Hepatocyte (in vitro differentiated cells): ENCODE data around the gene COQ4. TPM values are rescaled to one million over a fixed set of nuclear protein-coding genes. Genes with fewer than 3 reads are reported as not detected.
A peak's percentile ranks its signal among the peaks of the same experiment; 100 is the strongest.
"Not testable (repeated sequence)": the region's sequence is repeated elsewhere in the genome, so short reads cannot be mapped to it uniquely, and the experiment has no call there.

ENCODE experiments used
- DNase-seq: peaks from one replicate; pipeline ENCODE4 v3.0.0-alpha.2; 2016; ENCODE audit warnings: low spot score
- H2AFZ ChIP-seq: fragments of 200-600 bp; sonication (generic); 2 replicates; pipeline ENCODE4 v1.6.0; 2016; ENCODE audit warnings: antibody characterized with exemption, mild to moderate bottlenecking
- H3K27ac ChIP-seq: fragments of 200-600 bp; sonication (generic); 2 replicates; pipeline ENCODE4 v1.5.1; 2016; ENCODE audit warnings: mild to moderate bottlenecking
- H3K27me3 ChIP-seq: fragments of 200-600 bp; sonication (generic); 2 replicates; pipeline ENCODE4 v1.6.1; 2016
- H3K36me3 ChIP-seq: fragments of 200-600 bp; sonication (generic); replicated peaks from 2 replicates; pipeline ENCODE4 v1.5.1; 2016; ENCODE audit warnings: low read depth; ENCODE audit not compliant: insufficient read depth
- H3K4me1 ChIP-seq: fragments of 200-600 bp; sonication (generic); 2 replicates; pipeline ENCODE4 v1.5.1; 2016; ENCODE audit warnings: mild to moderate bottlenecking, moderate library complexity; ENCODE audit not compliant: insufficient read depth
- H3K4me2 ChIP-seq: fragments of 200-600 bp; sonication (generic); 2 replicates; pipeline ENCODE4 v1.6.0; 2016
- H3K4me3 ChIP-seq: fragments of 200-600 bp; sonication (generic); 2 replicates; pipeline ENCODE4 v1.5.1; 2016; ENCODE audit warnings: mild to moderate bottlenecking
- H3K79me2 ChIP-seq: fragments of 200-600 bp; sonication (generic); 2 replicates; pipeline ENCODE4 v1.6.0; 2017; ENCODE audit warnings: mild to moderate bottlenecking
- H3K9me2 ChIP-seq: fragments of 200-600 bp; sonication (generic); replicated peaks from 2 replicates; pipeline ENCODE4 v1.6.0; 2017; ENCODE audit warnings: mild to moderate bottlenecking; ENCODE audit not compliant: insufficient read depth
- H3K9me3 ChIP-seq: fragments of 200-600 bp; sonication (generic); 2 replicates; pipeline ENCODE4 v1.5.1; 2016; ENCODE audit warnings: low read depth, mild to moderate bottlenecking
- H4K20me1 ChIP-seq: fragments of 200-600 bp; sonication (generic); 2 replicates; pipeline ENCODE4 v1.6.0; 2016; ENCODE audit warnings: mild to moderate bottlenecking; ENCODE audit not compliant: insufficient read depth, poor library complexity, severe bottlenecking
- EZH2 ChIP-seq: fragments of 200-600 bp; sonication (generic); IDR thresholded peaks from 2 replicates; pipeline ENCODE4 v1.6.1; 2016; ENCODE audit warnings: antibody characterized with exemption, mild to moderate bottlenecking, borderline replicate concordance
- EZH2phosphoT487 ChIP-seq: fragments of 200-600 bp; sonication (generic); IDR thresholded peaks from one replicate; pipeline ENCODE4 v1.6.1; 2018; ENCODE audit warnings: antibody characterized with exemption, mild to moderate bottlenecking, low read depth, moderate library complexity; ENCODE audit not compliant: unreplicated experiment, severe bottlenecking
- WGBS: methylation state at CpG from one replicate; pipeline ENCODE4 v1.1.6; 2016; ENCODE audit warnings: low lambda C conversion rate; ENCODE audit errors: missing lambda C conversion rate; 5-methylcytosine and 5-hydroxymethylcytosine counted together
- polyA plus RNA-seq: library from polyadenylated mRNA; unstranded; fragments of >200 nt; fragmentation: Nextera tagmentation; extraction: Ambion mirVana; gene quantifications from 2 replicates; pipeline ENCODE4 v1.2.1, GENCODE V29; 2016
- total RNA-seq: library from RNA; depleted of rRNA; stranded (reverse); fragments of >200 nt; gene quantifications from 2 replicates; pipeline ENCODE4 v1.2.3, GENCODE V29; 2014
- TF ChIP-seq, protein P1 (sequence below): fragments of 200-600 bp; sonication (generic); IDR thresholded peaks from 2 replicates; pipeline ENCODE4 v1.5.1; 2016; ENCODE audit warnings: antibody characterized with exemption, mild to moderate bottlenecking; ENCODE audit not compliant: poor library complexity

The COQ4 gene
- total and polyA plus RNA-seq, 2 experiments from 2014 or later: 35.2 to 40.9 TPM

GRCh38 chr9:128337936-128338335, 15.3 kb downstream of the COQ4 start:
- Histone ChIP-seq H3K27me3 (no peaks in the 10 kb centered on the region), H3K79me2 (peaks cover 4% of the 10 kb centered on the region), H3K9me3 (no peaks in the 10 kb centered on the region), H3K4me1 (peaks cover 7% of the 10 kb centered on the region), H3K4me2 (no peak overlapping the region), H4K20me1 (no peaks in the 10 kb centered on the region), H3K36me3 (no peaks in the 10 kb centered on the region), H3K27ac (no peak overlapping the region), H3K4me3 (no peak overlapping the region), H2AFZ (no peak overlapping the region), H3K9me2 (no peaks in the 10 kb centered on the region)
- WGBS: 96% methylated on average over 7 of the region's 7 CpGs
- DNase-seq: no peak
- TF ChIP-seq EZH2phosphoT487: no peak

GRCh38 chr9:128338852-128339614, 16.4 kb downstream of the COQ4 start:
- H4K20me1 ChIP-seq, H3K9me2 ChIP-seq, H3K4me2 ChIP-seq, H3K79me2 ChIP-seq, DNase-seq, H3K4me1 ChIP-seq, H2AFZ ChIP-seq, H3K27me3 ChIP-seq, H3K36me3 ChIP-seq, H3K9me3 ChIP-seq, H3K4me3 ChIP-seq, H3K27ac ChIP-seq: not testable (repeated sequence)
- 96% methylated on average over 15 of the region's 15 CpGs for WGBS

DNA sequence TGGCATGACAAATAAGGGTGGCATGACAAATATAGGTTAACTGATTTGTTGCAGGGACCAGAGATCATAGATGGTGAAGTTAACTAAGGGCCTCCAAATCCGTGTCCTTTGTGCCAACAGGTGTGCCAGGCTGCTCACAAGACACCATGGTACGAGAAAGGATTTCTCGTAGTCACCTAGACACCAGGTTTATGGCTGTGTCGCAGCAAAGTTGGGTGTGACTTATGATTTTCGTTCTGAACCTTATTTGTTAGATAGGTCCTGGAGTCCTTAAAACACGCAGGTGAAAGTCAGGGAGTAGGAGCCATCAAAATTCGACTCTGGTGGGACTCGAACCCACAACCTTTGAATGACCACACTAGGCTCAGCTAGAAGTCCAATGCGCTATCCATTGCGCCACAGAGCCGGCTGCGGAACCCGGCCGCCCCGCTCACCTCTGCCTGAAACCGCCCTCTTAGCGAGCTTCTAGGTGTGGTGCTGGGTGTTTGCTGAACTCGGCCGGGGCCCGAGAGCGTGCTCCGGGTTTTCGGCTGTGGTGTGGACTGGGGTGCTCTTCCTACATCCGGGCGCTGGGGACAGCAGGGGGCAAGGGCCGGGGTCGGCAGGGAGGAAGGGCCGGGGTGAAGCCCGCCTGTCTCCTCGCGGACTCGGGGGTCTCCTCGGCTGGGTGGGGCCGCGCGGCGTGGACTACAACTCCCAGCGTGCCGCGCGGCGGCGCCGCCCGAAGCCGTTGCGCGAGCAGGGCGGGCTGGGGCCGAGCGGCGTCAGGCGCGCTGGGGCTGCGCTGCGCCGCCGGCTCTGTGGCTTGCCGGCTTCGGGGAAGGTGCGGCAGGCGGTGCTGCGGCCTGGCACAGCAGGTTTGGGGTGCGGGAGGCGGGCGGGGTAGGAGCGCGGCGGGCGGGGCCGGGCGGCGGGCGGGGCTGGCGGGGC, 17.4 kb downstream of the COQ4 start, which contains the start of gene SLC27A4:
SLC27A4 (plus strand) TSS at position 767 of the 930 bp plus-strand sequence. CDS start 2,606 bp downstream, outside the sequence.
- TF ChIP-seq EZH2phosphoT487: no peak
- TF ChIP-seq EZH2: no peak
- TF ChIP-seq, protein P1, sequence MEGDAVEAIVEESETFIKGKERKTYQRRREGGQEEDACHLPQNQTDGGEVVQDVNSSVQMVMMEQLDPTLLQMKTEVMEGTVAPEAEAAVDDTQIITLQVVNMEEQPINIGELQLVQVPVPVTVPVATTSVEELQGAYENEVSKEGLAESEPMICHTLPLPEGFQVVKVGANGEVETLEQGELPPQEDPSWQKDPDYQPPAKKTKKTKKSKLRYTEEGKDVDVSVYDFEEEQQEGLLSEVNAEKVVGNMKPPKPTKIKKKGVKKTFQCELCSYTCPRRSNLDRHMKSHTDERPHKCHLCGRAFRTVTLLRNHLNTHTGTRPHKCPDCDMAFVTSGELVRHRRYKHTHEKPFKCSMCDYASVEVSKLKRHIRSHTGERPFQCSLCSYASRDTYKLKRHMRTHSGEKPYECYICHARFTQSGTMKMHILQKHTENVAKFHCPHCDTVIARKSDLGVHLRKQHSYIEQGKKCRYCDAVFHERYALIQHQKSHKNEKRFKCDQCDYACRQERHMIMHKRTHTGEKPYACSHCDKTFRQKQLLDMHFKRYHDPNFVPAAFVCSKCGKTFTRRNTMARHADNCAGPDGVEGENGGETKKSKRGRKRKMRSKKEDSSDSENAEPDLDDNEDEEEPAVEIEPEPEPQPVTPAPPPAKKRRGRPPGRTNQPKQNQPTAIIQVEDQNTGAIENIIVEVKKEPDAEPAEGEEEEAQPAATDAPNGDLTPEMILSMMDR: no peak
- Histone ChIP-seq H2AFZ (peak within 1 kb of the TSS; percentile 86), H3K27me3 (no peaks in the 10 kb centered on the region), H3K4me3 (peak within 1 kb of the TSS; percentile 88), H3K27ac (peak within 1 kb of the TSS; percentile 83), H3K36me3 (no peaks in the 10 kb centered on the region), H3K79me2 (peaks cover 4% of the 10 kb centered on the region), H3K9me3 (no peaks in the 10 kb centered on the region), H3K4me1 (peaks cover 7% of the 10 kb centered on the region), H3K4me2 (peak within 1 kb of the TSS; percentile 98), H3K9me2 (no peaks in the 10 kb centered on the region), H4K20me1 (no peaks in the 10 kb centered on the region)
- DNase-seq: peak; percentile 93
- 12% methylated on average over 36 of the region's 75 CpGs for WGBS

DNA sequence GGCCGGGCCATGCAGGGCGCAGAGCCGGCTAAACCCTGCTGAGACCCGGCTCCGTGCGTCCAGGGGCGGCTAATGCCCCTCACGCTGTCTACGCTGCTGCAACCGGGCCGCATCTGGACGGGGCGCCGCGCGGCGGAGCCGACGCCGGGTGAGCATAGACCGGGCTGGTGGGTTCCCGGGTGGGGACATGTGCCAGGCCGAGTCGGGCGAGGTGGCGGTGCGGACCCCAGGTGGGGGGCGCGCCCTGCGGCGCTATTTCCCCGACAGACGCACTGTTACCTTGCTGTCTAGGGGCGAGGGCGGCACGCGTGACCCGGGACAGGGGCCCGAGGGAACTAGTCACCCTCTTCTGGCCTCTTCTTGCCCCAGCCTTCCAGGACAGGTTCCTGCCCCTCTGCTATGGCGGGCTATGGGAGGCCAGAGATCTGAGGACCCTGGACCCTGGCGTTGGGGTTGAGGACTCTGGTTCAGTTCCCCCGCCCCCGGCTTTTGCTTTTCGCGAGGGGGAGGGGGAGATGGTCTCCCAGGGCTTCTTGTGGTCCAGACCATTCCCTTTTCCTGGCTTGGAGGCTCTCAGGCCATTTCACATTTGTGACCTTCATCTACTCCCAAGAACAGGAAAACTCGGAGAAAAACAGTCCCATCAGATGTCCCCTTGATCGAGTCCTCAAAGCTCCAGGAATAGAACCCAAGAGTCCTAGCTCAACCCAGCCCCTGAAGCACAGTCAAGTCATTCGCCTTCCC, 18.2 kb downstream of the COQ4 start:
- Histone ChIP-seq H3K79me2 (peaks cover 4% of the 10 kb centered on the region), H2AFZ (peak overlapping the region; percentile 86), H3K9me3 (no peaks in the 10 kb centered on the region), H3K4me3 (peak overlapping the region; percentile 88), H4K20me1 (no peaks in the 10 kb centered on the region), H3K27ac (peak overlapping the region; percentile 81), H3K27me3 (no peaks in the 10 kb centered on the region), H3K4me2 (peak overlapping the region; percentile 98), H3K36me3 (no peaks in the 10 kb centered on the region), H3K9me2 (no peaks in the 10 kb centered on the region), H3K4me1 (peaks cover 7% of the 10 kb centered on the region)
- 3% methylated on average over 34 of the region's 48 CpGs for WGBS
- TF ChIP-seq EZH2phosphoT487 (no peak), EZH2 (no peak)
- TF ChIP-seq, protein P1: no peak
- DNase-seq: peak; percentile 31
